GM12865 (cell line): ENCODE results near the gene EIF2AK3.

Experiments used
- DNase-seq: peaks from one replicate; pipeline ENCODE4 v3.0.0; 2010; ENCODE audit warnings: low read depth
- H3K4me3 ChIP-seq: 2 replicates; pipeline ENCODE4 v1.5.1; 2011; ENCODE audit warnings: mild to moderate bottlenecking, low read depth, low read length, control low read depth
- CTCF ChIP-seq: IDR thresholded peaks from 2 replicates; pipeline ENCODE4 v1.5.1; 2011; ENCODE audit warnings: low read length, control low read depth, low read depth, inconsistent platforms; ENCODE audit not compliant: insufficient read depth; ENCODE audit errors: missing control alignments

The EIF2AK3 gene

GRCh38 chr2:88601286-88601685 is 26.0 kb downstream of the EIF2AK3 start:
- no peak for TF ChIP-seq CTCF
- H3K4me3 ChIP-seq: no peak overlapping the region
- no peak for DNase-seq

GRCh38 chr2:88600038-88600465 is 27.2 kb downstream of the EIF2AK3 start:
- TF ChIP-seq CTCF: no peak
- DNase-seq: peak; percentile 95
- peak overlapping the region; percentile 15 for H3K4me3 ChIP-seq

- no peak overlapping the region; the same call in 1 of the 2 replicates for H3K4me3 ChIP-seq
- TF ChIP-seq CTCF: no peak
- DNase-seq: no peak
Observed at GRCh38 chr2:88599527-88599926, 27.7 kb downstream of the EIF2AK3 start.

GRCh38 chr2:88597168-88597567 is 30.1 kb downstream of the EIF2AK3 start:
- no peak for DNase-seq
- TF ChIP-seq CTCF: no peak
- no peak overlapping the region for H3K4me3 ChIP-seq

- no peak for TF ChIP-seq CTCF
- H3K4me3 ChIP-seq: no peak overlapping the region
- no peak for DNase-seq
Observed at GRCh38 chr2:88596141-88596830, 31.0 kb downstream of the EIF2AK3 start.

- no peak overlapping the region for H3K4me3 ChIP-seq
- TF ChIP-seq CTCF: no peak
- DNase-seq: no peak
Observed at GRCh38 chr2:88591698-88592097, 35.6 kb downstream of the EIF2AK3 start.
